Measurements from ENCODE around the gene RBMY1J.
"Not testable (repeated sequence)": the region's sequence is repeated elsewhere in the genome, so short reads cannot be mapped to it uniquely, and the experiment has no call there.

Gene RBMY1J

DNA sequence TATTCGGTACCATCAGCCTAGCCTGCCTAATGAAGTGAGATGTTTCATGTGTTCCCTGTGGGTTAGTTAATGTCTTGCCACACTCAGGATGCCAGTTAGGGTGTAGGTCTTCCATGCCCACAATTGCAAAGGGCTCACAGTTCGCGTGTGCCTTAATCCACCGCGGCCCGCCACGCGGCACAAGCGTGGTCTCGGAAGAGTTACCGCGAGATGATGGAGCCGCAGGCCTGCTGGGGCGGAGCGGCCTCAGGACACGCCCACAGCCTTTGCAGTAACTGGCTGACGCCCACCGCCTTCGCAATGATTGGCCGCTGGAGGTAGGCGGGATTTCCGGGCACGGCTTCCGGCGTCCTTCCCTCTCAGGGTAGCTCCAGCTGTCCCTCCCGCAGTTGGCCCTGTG, at the start of gene RBMY1J:
RBMY1J (plus strand) TSS at position 301 of the 400 bp plus-strand sequence. CDS start 2,038 bp downstream, outside the sequence.
- DNase-seq: not testable (repeated sequence)

GRCh38 chrY:22367416-22367815, 35.8 kb upstream of the RBMY1J start:
- no peak for DNase-seq

GRCh38 chrY:22370623-22371022, 32.6 kb upstream of the RBMY1J start:
- no peak for DNase-seq

- DNase-seq: no peak
These were observed 29.7 kb upstream of the RBMY1J start for GRCh38 chrY:22373494-22373893.

- not testable (repeated sequence) for DNase-seq
These were observed 41.6 kb downstream of the RBMY1J start for GRCh38 chrY:22444718-22445396.

GRCh38 chrY:22455522-22455921, 52.3 kb downstream of the RBMY1J start:
- not testable (repeated sequence) for DNase-seq

GRCh38 chrY:22461962-22462361, 58.8 kb downstream of the RBMY1J start:
- DNase-seq: not testable (repeated sequence)
